IMR-90 (cell line): Measurements from ENCODE around the gene ETFA.

ENCODE experiments used
- BHLHE40 ChIP-seq: fragments of 150-350 bp; IDR thresholded peaks from 2 replicates; pipeline ENCODE4 v1.6.1; 2016; ENCODE audit warnings: mild to moderate bottlenecking, low read depth, low read length
- CEBPB ChIP-seq: IDR thresholded peaks from 2 replicates; pipeline ENCODE4 v1.6.1; 2012; ENCODE audit warnings: low read depth, low read length, improper control_type of control experiment
- CTCF ChIP-seq: conservative IDR thresholded peaks from 2 replicates; pipeline ENCODE4 v1.5.1; 2012; ENCODE audit warnings: mild to moderate bottlenecking, low read depth, low read length, improper control_type of control experiment
- ELK1 ChIP-seq: fragments of 150-350 bp; IDR thresholded peaks from 2 replicates; pipeline ENCODE4 v1.6.1; 2016; ENCODE audit warnings: low read depth, mild to moderate bottlenecking, low read length, moderate library complexity, borderline replicate concordance
- FOS ChIP-seq: fragments of 150-350 bp; IDR thresholded peaks from 2 replicates; pipeline ENCODE4 v1.6.1; 2016; ENCODE audit warnings: low read depth, low read length
- POLR2A ChIP-seq: IDR thresholded peaks from 2 replicates; pipeline ENCODE4 v1.6.1; 2012; ENCODE audit warnings: mild to moderate bottlenecking, low read depth, low read length
- SMC3 ChIP-seq: fragments of 150-350 bp; IDR thresholded peaks from 2 replicates; pipeline ENCODE4 v1.6.1; 2016; ENCODE audit warnings: low read depth, mild to moderate bottlenecking, antibody characterized with exemption, low read length, moderate library complexity

DNA sequence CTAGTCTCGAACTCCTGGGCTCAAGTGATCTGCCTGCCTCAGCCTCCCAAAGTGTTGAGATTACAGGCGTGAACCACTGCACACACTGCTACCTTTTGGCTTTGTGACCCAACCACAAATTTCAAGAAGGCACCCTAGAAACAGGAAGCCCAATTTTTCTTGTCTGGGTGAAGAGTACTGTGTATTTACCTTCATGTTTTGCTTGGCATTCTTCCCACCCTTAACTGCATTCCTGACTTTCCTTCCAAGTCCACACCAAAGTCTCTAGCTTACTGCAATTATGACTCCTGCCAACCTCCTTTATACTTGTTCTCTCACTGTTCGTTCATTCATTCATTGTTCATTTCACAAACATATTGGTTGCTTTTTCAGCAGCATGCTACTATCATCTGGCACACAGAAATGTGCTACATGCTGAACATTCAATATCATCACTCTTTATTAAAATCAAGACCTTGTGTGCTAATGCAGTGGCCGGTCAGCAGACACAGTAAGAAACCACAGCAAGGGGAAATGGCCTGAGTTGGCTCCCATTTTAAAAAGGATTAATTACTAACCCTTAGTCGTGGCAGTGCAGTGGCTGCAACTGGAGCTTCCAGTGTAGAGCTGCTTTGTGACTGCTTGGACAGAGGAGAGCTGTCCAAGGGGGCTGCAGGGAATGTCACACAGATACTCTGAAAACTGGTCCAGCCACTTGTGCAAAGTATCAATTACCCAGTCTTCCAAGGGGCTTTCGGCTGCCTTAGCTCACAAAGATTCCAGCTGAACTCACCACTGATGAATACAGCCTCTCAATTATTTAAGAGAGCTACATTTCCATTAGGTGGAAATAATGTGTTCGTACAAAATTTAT is 94.0 kb downstream of the ETFA start:
- TF ChIP-seq POLR2A (no peak), BHLHE40 (no peak), CTCF (no peak), ELK1 (no peak), FOS (no peak), SMC3 (no peak), CEBPB (no peak)
